ENCODE data around the gene TCEAL2.
A peak's percentile ranks its signal among the peaks of the same experiment; 100 is the strongest.
"Not testable (repeated sequence)": the region's sequence is repeated elsewhere in the genome, so short reads cannot be mapped to it uniquely, and the experiment has no call there.

- TF ChIP-seq CTCF (IDR thresholded peaks at IDR 0.05): not testable (repeated sequence)
- peak in 1 of 2 donors; percentile 37 for TF ChIP-seq POLR2A (IDR thresholded peaks at IDR 0.05)
These were observed at the start of gene TCEAL2 for GRCh38 chrX:102125436-102125835.

Measured in uterus (tissue), 2 donors.